Measurements from ENCODE around the gene NAALADL2.

NAALADL2 gene

GRCh38 chr3:174973465-174973864 is 114.3 kb downstream of the NAALADL2 start:
- no peak for DNase-seq (ENCODE audit: low spot score)

GRCh38 chr3:174986685-174987084 is 127.6 kb downstream of the NAALADL2 start:
- no peak for DNase-seq (ENCODE audit: low spot score)

- DNase-seq (ENCODE audit: low spot score) = no peak
Measured at GRCh38 chr3:175001091-175001490, 142.0 kb downstream of the NAALADL2 start.

- DNase-seq (ENCODE audit: low spot score) = no peak
Measured at GRCh38 chr3:175002732-175003143, 143.6 kb downstream of the NAALADL2 start.

GRCh38 chr3:175003590-175003989 is 144.5 kb downstream of the NAALADL2 start:
- no peak for DNase-seq (ENCODE audit: low spot score)

GRCh38 chr3:175005193-175005592 is 146.1 kb downstream of the NAALADL2 start:
- no peak for DNase-seq (ENCODE audit: low spot score)

- no peak for DNase-seq (ENCODE audit: low spot score)
Measured at GRCh38 chr3:175005881-175006280, 146.7 kb downstream of the NAALADL2 start.

- DNase-seq (ENCODE audit: low spot score) = no peak
Measured at GRCh38 chr3:175007306-175007705, 148.2 kb downstream of the NAALADL2 start.

GRCh38 chr3:175009295-175009694 is 150.2 kb downstream of the NAALADL2 start:
- DNase-seq (ENCODE audit: low spot score) = no peak

- DNase-seq (ENCODE audit: low spot score) = no peak
Measured at GRCh38 chr3:175015056-175015635, 156.0 kb downstream of the NAALADL2 start.

- DNase-seq (ENCODE audit: low spot score) = no peak
Measured at GRCh38 chr3:175018946-175019727, 160.0 kb downstream of the NAALADL2 start.

- DNase-seq (ENCODE audit: low spot score) = no peak
Measured at GRCh38 chr3:175020101-175020500, 161.0 kb downstream of the NAALADL2 start.

- DNase-seq (ENCODE audit: low spot score) = no peak
Measured at GRCh38 chr3:175029828-175030227, 170.7 kb downstream of the NAALADL2 start.

- DNase-seq (ENCODE audit: low spot score) = no peak
Measured at GRCh38 chr3:175039875-175040274, 180.7 kb downstream of the NAALADL2 start.

GRCh38 chr3:175041369-175041768 is 182.2 kb downstream of the NAALADL2 start:
- no peak for DNase-seq (ENCODE audit: low spot score)

GRCh38 chr3:175046601-175047000 is 187.5 kb downstream of the NAALADL2 start:
- DNase-seq (ENCODE audit: low spot score) = no peak

- DNase-seq (ENCODE audit: low spot score) = no peak
Measured at GRCh38 chr3:175047786-175048185, 188.7 kb downstream of the NAALADL2 start.

- no peak for DNase-seq (ENCODE audit: low spot score)
Measured at GRCh38 chr3:175057401-175057800, 198.3 kb downstream of the NAALADL2 start.

- DNase-seq (ENCODE audit: low spot score) = no peak
Measured at GRCh38 chr3:175059788-175060187, 200.7 kb downstream of the NAALADL2 start.

GRCh38 chr3:175065497-175065896 is 206.4 kb downstream of the NAALADL2 start:
- no peak for DNase-seq (ENCODE audit: low spot score)

- DNase-seq (ENCODE audit: low spot score) = no peak
Measured at GRCh38 chr3:175066617-175067415, 207.7 kb downstream of the NAALADL2 start.

- DNase-seq (ENCODE audit: low spot score) = no peak
Measured at GRCh38 chr3:175068587-175068986, 209.5 kb downstream of the NAALADL2 start.

GRCh38 chr3:175070946-175071345 is 211.8 kb downstream of the NAALADL2 start:
- DNase-seq (ENCODE audit: low spot score) = no peak

Data from HuH-7 (cell line).